ENCODE measurements around the gene RNF14.
A peak's percentile ranks its signal among the peaks of the same experiment; 100 is the strongest.

RNF14 gene

GRCh38 chr5:141965071-141965470, 3.8 kb upstream of the RNF14 start:
- H3K27ac ChIP-seq (ENCODE audit: low read length), result no peak overlapping the region
- no peaks in the 10 kb centered on the region for H3K27me3 ChIP-seq (ENCODE audit: control insufficient read depth, insufficient read depth, low read length)
- no peaks in the 10 kb centered on the region for H3K9me3 ChIP-seq (ENCODE audit: control insufficient read depth, low read depth, low read length)
- no peaks in the 10 kb centered on the region for H3K36me3 ChIP-seq (ENCODE audit: control insufficient read depth, low read depth, low read length)
- no peak overlapping the region for H3K9ac ChIP-seq (ENCODE audit: low read length)
- H3K4me1 ChIP-seq (ENCODE audit: control insufficient read depth, low read depth, low read length), result peaks cover 20% of the 10 kb centered on the region
- no peak overlapping the region for H3K4me3 ChIP-seq (ENCODE audit: low read length)

- H3K27ac ChIP-seq (ENCODE audit: low read length), result no peak overlapping the region
- H3K9me3 ChIP-seq (ENCODE audit: control insufficient read depth, low read depth, low read length), result no peaks in the 10 kb centered on the region
- H3K36me3 ChIP-seq (ENCODE audit: control insufficient read depth, low read depth, low read length), result no peaks in the 10 kb centered on the region
- no peak overlapping the region for H3K9ac ChIP-seq (ENCODE audit: low read length)
- H3K4me1 ChIP-seq (ENCODE audit: control insufficient read depth, low read depth, low read length), result peaks cover 18% of the 10 kb centered on the region
- H3K27me3 ChIP-seq (ENCODE audit: control insufficient read depth, insufficient read depth, low read length), result no peaks in the 10 kb centered on the region
- no peak overlapping the region for H3K4me3 ChIP-seq (ENCODE audit: low read length)
Measured at GRCh38 chr5:141966275-141966962, 2.5 kb upstream of the RNF14 start.

DNA sequence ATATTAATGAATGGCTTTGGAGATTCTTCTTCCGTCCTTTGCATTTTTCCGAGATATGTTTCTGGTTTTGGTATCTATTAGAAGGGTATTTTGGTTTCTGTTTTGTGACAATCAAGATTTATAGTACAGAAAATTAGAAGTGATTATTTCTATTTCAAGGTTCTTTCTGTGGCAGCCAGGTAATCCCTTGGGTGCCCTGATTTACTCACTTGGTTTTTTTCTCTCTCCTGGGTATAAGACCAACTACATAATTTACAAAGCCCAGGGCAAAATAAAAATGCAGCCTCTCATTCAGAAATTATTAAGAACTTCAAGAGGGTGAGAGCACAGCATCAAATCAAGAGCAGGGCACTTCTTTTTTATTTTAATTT, 2.0 kb upstream of the RNF14 start:
- Histone ChIP-seq H3K9ac (ENCODE audit: low read length) (no peak overlapping the region), H3K36me3 (ENCODE audit: control insufficient read depth, low read depth, low read length) (no peaks in the 10 kb centered on the region), H3K27ac (ENCODE audit: low read length) (no peak overlapping the region), H3K27me3 (ENCODE audit: control insufficient read depth, insufficient read depth, low read length) (no peaks in the 10 kb centered on the region), H3K4me1 (ENCODE audit: control insufficient read depth, low read depth, low read length) (peaks cover 18% of the 10 kb centered on the region), H3K4me3 (ENCODE audit: low read length) (no peak overlapping the region), H3K9me3 (ENCODE audit: control insufficient read depth, low read depth, low read length) (no peaks in the 10 kb centered on the region)

DNA sequence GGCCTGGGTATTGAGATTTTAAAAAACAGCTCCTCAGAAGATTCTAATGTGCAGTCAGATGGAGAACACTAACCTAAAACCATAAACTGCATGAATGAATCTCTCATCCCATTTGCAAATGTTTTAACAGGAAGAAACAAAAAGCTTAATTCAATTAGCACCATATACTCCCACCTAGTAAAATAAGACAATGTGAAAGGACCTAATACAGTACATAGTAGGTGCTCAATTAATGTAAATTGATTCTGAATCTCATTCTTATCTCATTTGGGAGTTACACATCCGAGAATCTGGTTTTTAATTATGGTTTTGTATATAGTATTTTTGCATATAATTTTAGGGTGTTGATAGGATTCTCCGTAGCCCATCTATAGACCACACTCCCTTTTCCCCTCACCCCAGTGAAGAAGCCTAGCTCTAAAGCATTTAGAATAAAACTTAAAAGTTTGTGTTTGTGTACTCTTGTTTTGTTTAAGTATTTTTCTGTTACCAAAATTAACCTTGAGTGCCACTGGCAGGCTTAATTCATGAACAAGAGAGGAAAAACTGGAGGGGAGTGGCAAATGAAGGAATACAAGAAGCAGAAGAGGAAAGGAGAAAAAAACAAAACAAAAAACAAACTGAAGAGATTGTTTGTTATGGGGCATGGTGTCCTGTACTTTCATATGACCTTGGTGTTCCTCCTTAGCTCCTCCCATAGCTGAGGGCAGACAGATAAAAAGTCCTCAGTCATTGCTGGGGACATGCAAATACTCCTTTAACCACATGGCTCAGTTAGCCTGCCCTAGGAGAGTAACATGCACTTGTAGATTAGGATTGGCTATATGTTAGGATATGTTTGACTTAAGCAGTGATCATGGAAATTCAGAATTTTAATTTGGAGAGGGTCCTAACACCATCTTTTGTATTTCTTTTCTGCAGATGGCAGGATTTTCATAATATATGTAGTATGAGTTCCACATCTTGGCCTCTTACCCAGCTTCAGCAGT, 1.2 kb downstream of the RNF14 start:
- no peaks in the 10 kb centered on the region for H3K9me3 ChIP-seq (ENCODE audit: control insufficient read depth, low read depth, low read length)
- H3K36me3 ChIP-seq (ENCODE audit: control insufficient read depth, low read depth, low read length), result peaks cover 9% of the 10 kb centered on the region
- peak overlapping the region; percentile 50 for H3K27ac ChIP-seq (ENCODE audit: low read length)
- peak overlapping the region; percentile 73 for H3K9ac ChIP-seq (ENCODE audit: low read length)
- H3K4me1 ChIP-seq (ENCODE audit: control insufficient read depth, low read depth, low read length), result peaks cover 18% of the 10 kb centered on the region
- no peaks in the 10 kb centered on the region for H3K27me3 ChIP-seq (ENCODE audit: control insufficient read depth, insufficient read depth, low read length)
- peak overlapping the region; percentile 70 for H3K4me3 ChIP-seq (ENCODE audit: low read length)

GRCh38 chr5:141973871-141974595, 5.1 kb downstream of the RNF14 start:
- H3K9ac ChIP-seq (ENCODE audit: low read length), result no peak overlapping the region
- H3K4me1 ChIP-seq (ENCODE audit: control insufficient read depth, low read depth, low read length), result peaks cover 13% of the 10 kb centered on the region
- H3K27me3 ChIP-seq (ENCODE audit: control insufficient read depth, insufficient read depth, low read length), result no peaks in the 10 kb centered on the region
- no peak overlapping the region for H3K27ac ChIP-seq (ENCODE audit: low read length)
- no peak overlapping the region for H3K4me3 ChIP-seq (ENCODE audit: low read length)
- no peaks in the 10 kb centered on the region for H3K9me3 ChIP-seq (ENCODE audit: control insufficient read depth, low read depth, low read length)
- H3K36me3 ChIP-seq (ENCODE audit: control insufficient read depth, low read depth, low read length), result peaks cover 17% of the 10 kb centered on the region

DNA sequence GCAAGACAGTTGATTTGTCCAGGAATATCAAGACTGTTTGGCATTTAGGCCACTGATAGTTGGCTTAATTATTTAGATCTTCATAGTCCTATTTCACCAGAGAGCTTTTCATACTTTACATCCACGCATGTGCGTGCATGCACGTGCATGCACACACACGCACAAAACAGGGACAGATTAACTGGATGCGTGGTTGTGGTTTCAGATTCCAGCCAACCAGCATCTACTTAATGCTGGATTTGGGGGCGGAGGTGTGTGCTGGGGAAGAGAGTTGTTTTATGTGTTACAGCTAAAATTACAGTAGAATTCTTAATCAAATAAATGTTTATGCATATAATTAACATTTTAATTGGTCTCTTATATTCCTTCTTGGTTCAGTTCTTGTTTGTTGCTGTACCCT, 7.3 kb downstream of the RNF14 start:
- H3K27me3 ChIP-seq (ENCODE audit: control insufficient read depth, insufficient read depth, low read length), result no peaks in the 10 kb centered on the region
- H3K36me3 ChIP-seq (ENCODE audit: control insufficient read depth, low read depth, low read length), result peaks cover 32% of the 10 kb centered on the region
- no peak overlapping the region for H3K4me3 ChIP-seq (ENCODE audit: low read length)
- no peak overlapping the region for H3K27ac ChIP-seq (ENCODE audit: low read length)
- no peaks in the 10 kb centered on the region for H3K4me1 ChIP-seq (ENCODE audit: control insufficient read depth, low read depth, low read length)
- H3K9ac ChIP-seq (ENCODE audit: low read length), result no peak overlapping the region
- no peaks in the 10 kb centered on the region for H3K9me3 ChIP-seq (ENCODE audit: control insufficient read depth, low read depth, low read length)

GRCh38 chr5:141978389-141978788, 9.5 kb downstream of the RNF14 start:
- H3K9me3 ChIP-seq (ENCODE audit: control insufficient read depth, low read depth, low read length), result no peaks in the 10 kb centered on the region
- no peak overlapping the region for H3K4me3 ChIP-seq (ENCODE audit: low read length)
- H3K36me3 ChIP-seq (ENCODE audit: control insufficient read depth, low read depth, low read length), result peaks cover 43% of the 10 kb centered on the region
- H3K27me3 ChIP-seq (ENCODE audit: control insufficient read depth, insufficient read depth, low read length), result no peaks in the 10 kb centered on the region
- no peaks in the 10 kb centered on the region for H3K4me1 ChIP-seq (ENCODE audit: control insufficient read depth, low read depth, low read length)
- no peak overlapping the region for H3K9ac ChIP-seq (ENCODE audit: low read length)
- H3K27ac ChIP-seq (ENCODE audit: low read length), result no peak overlapping the region

GRCh38 chr5:141982626-141983025, 13.7 kb downstream of the RNF14 start:
- Histone ChIP-seq H3K4me1 (ENCODE audit: control insufficient read depth, low read depth, low read length) (no peaks in the 10 kb centered on the region), H3K27me3 (ENCODE audit: control insufficient read depth, insufficient read depth, low read length) (no peaks in the 10 kb centered on the region), H3K36me3 (ENCODE audit: control insufficient read depth, low read depth, low read length) (peaks cover 57% of the 10 kb centered on the region), H3K9me3 (ENCODE audit: control insufficient read depth, low read depth, low read length) (no peaks in the 10 kb centered on the region), H3K4me3 (ENCODE audit: low read length) (no peak overlapping the region), H3K27ac (ENCODE audit: low read length) (no peak overlapping the region), H3K9ac (ENCODE audit: low read length) (no peak overlapping the region)

GRCh38 chr5:141986072-141986471, 17.2 kb downstream of the RNF14 start:
- Histone ChIP-seq H3K9me3 (ENCODE audit: control insufficient read depth, low read depth, low read length) (no peaks in the 10 kb centered on the region), H3K27ac (ENCODE audit: low read length) (no peak overlapping the region), H3K27me3 (ENCODE audit: control insufficient read depth, insufficient read depth, low read length) (no peaks in the 10 kb centered on the region), H3K9ac (ENCODE audit: low read length) (no peak overlapping the region), H3K4me1 (ENCODE audit: control insufficient read depth, low read depth, low read length) (no peaks in the 10 kb centered on the region), H3K36me3 (ENCODE audit: control insufficient read depth, low read depth, low read length) (peaks cover 46% of the 10 kb centered on the region), H3K4me3 (ENCODE audit: low read length) (no peak overlapping the region)

GRCh38 chr5:141989720-141990119, 20.8 kb downstream of the RNF14 start:
- H3K36me3 ChIP-seq (ENCODE audit: control insufficient read depth, low read depth, low read length), result peaks cover 33% of the 10 kb centered on the region

DNA sequence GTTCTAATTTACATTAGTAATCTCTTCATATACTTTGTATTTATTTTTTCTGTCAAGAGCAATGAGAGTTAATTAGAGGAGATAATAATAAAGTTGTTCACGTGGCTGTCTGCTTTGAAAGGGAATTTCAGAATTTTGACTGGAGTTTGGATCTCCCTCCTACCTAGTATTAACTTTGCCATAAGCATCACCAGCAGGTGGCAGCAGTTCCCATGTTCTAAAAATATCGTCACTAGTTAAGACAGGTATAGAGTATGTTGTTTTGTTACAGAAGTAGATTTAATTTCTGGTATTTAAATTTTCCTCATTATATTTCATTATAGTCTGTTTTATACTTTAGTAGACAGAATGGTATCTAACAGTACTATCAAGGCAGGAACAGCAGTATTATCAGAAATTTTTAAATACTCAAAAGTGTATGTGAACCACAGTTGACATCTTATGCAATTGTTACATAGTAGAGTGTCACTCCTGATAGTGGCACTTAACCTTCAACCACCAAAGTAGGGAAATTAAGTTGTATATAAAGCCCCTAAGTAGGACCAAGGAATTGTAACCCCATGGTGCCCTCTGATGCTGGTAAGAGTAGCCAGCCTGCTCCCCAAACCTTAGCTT, 23.6 kb downstream of the RNF14 start:
- Histone ChIP-seq H3K36me3 (ENCODE audit: control insufficient read depth, low read depth, low read length) (peaks cover 21% of the 10 kb centered on the region), H3K4me1 (ENCODE audit: control insufficient read depth, low read depth, low read length) (no peaks in the 10 kb centered on the region), H3K4me3 (ENCODE audit: low read length) (no peak overlapping the region)

More at GRCh38 chr5:141989720-141990119, 20.8 kb downstream of the RNF14 start:
- H3K9me3 ChIP-seq (ENCODE audit: control insufficient read depth, low read depth, low read length), result no peaks in the 10 kb centered on the region
- H3K4me3 ChIP-seq (ENCODE audit: low read length), result no peak overlapping the region
- no peaks in the 10 kb centered on the region for H3K27me3 ChIP-seq (ENCODE audit: control insufficient read depth, insufficient read depth, low read length)
- H3K27ac ChIP-seq (ENCODE audit: low read length), result no peak overlapping the region
- no peak overlapping the region for H3K9ac ChIP-seq (ENCODE audit: low read length)
- H3K4me1 ChIP-seq (ENCODE audit: control insufficient read depth, low read depth, low read length), result no peaks in the 10 kb centered on the region

More for the DNA sequence above, 23.6 kb downstream of the RNF14 start:
- Histone ChIP-seq H3K27me3 (ENCODE audit: control insufficient read depth, insufficient read depth, low read length) (no peaks in the 10 kb centered on the region), H3K27ac (ENCODE audit: low read length) (no peak overlapping the region), H3K9ac (ENCODE audit: low read length) (no peak overlapping the region), H3K9me3 (ENCODE audit: control insufficient read depth, low read depth, low read length) (no peaks in the 10 kb centered on the region)
